Neuronal stem cell (in vitro differentiated cells): ENCODE results near the gene IL17A.

Experiments used
- DNase-seq: peaks from one replicate; pipeline ENCODE4 v3.0.0-alpha.2; 2013; ENCODE audit warnings: low spot score
- H2AFZ ChIP-seq: one replicate; pipeline ENCODE4 v1.6.1; 2013; ENCODE audit warnings: mild to moderate bottlenecking, low read length, inconsistent platforms
- H2AK5ac ChIP-seq: 2 replicates; pipeline ENCODE4 v1.6.1; 2013; ENCODE audit warnings: low read depth, mild to moderate bottlenecking, inconsistent platforms, low read length, moderate library complexity, mixed read lengths
- H2BK120ac ChIP-seq: 2 replicates; pipeline ENCODE4 v1.6.1; 2013; ENCODE audit warnings: low read depth, mild to moderate bottlenecking, inconsistent platforms, low read length, moderate library complexity, mixed read lengths
- H2BK12ac ChIP-seq: one replicate; pipeline ENCODE4 v1.6.1; 2013; ENCODE audit warnings: low read length, inconsistent platforms
- H2BK15ac ChIP-seq: 2 replicates; pipeline ENCODE4 v1.6.1; 2013; ENCODE audit warnings: mild to moderate bottlenecking, low read length, inconsistent platforms, mixed read lengths
- H2BK5ac ChIP-seq: one replicate; pipeline ENCODE4 v1.6.1; 2013; ENCODE audit warnings: inconsistent platforms, mild to moderate bottlenecking, low read length, moderate library complexity
- H3K14ac ChIP-seq: one replicate; pipeline ENCODE4 v1.6.1; 2013; ENCODE audit warnings: low read length, inconsistent platforms
- H3K18ac ChIP-seq: 2 replicates; pipeline ENCODE4 v1.6.1; 2013; ENCODE audit warnings: low read length, inconsistent platforms
- H3K23ac ChIP-seq: 2 replicates; pipeline ENCODE4 v1.6.1; 2013; ENCODE audit warnings: low read depth, mild to moderate bottlenecking, mixed read lengths, low read length, inconsistent platforms; ENCODE audit not compliant: poor library complexity
- H3K27ac ChIP-seq: replicated peaks from 3 replicates; pipeline ENCODE4 v1.5.1; 2013; ENCODE audit warnings: low read length, inconsistent platforms
- H3K27me3 ChIP-seq, 3 experiments: 2 replicates each; pipeline ENCODE4 v1.6.1; 2013; ENCODE audit warnings: low read length in 3 of 3, mild to moderate bottlenecking in 2 of 3, inconsistent platforms in 1 of 3, low read depth in 1 of 3, mixed read lengths in 1 of 3, moderate library complexity in 1 of 3; ENCODE audit not compliant: control insufficient read depth in 3 of 3, insufficient read depth in 3 of 3
- H3K36me3 ChIP-seq, 2 donors: replicated peaks in 1 of 2; 2 replicates each; pipeline ENCODE4 v1.6.1; 2013; ENCODE audit warnings: low read length in 2 of 2; ENCODE audit not compliant: control insufficient read depth in 2 of 2, insufficient read depth in 2 of 2
- H3K4ac ChIP-seq: 2 replicates; pipeline ENCODE4 v1.6.1; 2013; ENCODE audit warnings: inconsistent platforms, mild to moderate bottlenecking, low read length, moderate library complexity
- H3K4me1 ChIP-seq, 2 donors: 1 replicate in 1 of 2; 2 replicates in 1 of 2; pipeline ENCODE4 v1.6.1; 2013; ENCODE audit warnings: low read length in 2 of 2, low read depth in 1 of 2; ENCODE audit not compliant: control insufficient read depth in 2 of 2, insufficient read depth in 1 of 2
- H3K4me2 ChIP-seq: one replicate; pipeline ENCODE4 v1.6.1; 2013; ENCODE audit warnings: mild to moderate bottlenecking, low read length, inconsistent platforms; ENCODE audit not compliant: insufficient read depth, poor library complexity, severe bottlenecking
- H3K4me3 ChIP-seq, 2 donors: 2 replicates each; pipeline ENCODE4 v1.5.1; 2013; ENCODE audit warnings: low read length in 2 of 2, mild to moderate bottlenecking in 2 of 2, inconsistent platforms in 1 of 2, moderate library complexity in 1 of 2
- H3K79me1 ChIP-seq: one replicate; pipeline ENCODE4 v1.6.1; 2013; ENCODE audit warnings: low read depth, mild to moderate bottlenecking, inconsistent platforms, low read length, moderate library complexity
- H3K9ac ChIP-seq: one replicate; pipeline ENCODE4 v1.6.1; 2013; ENCODE audit warnings: mild to moderate bottlenecking, low read depth, low read length, inconsistent platforms; ENCODE audit not compliant: poor library complexity
- H3K9me3 ChIP-seq, 2 donors: replicated peaks in 1 of 2; 2 replicates each; pipeline versions ENCODE3 to v1.6.1; 2013; ENCODE audit warnings: low read length in 2 of 2, mild to moderate bottlenecking in 2 of 2, inconsistent platforms in 1 of 2, low read depth in 1 of 2, mixed read lengths in 1 of 2, moderate library complexity in 1 of 2; ENCODE audit not compliant: control insufficient read depth in 2 of 2, insufficient read depth in 1 of 2
- H4K8ac ChIP-seq: one replicate; pipeline ENCODE4 v1.6.1; 2013; ENCODE audit warnings: low read depth, mild to moderate bottlenecking, inconsistent platforms, low read length, moderate library complexity
- H4K91ac ChIP-seq: one replicate; pipeline ENCODE4 v1.6.1; 2013; ENCODE audit warnings: low read length, low read depth, mild to moderate bottlenecking, inconsistent platforms; ENCODE audit not compliant: poor library complexity
- WGBS, 2 donors: extraction: QIAGEN DNeasy Blood & Tissue Kit; methylation state at CpG; one replicate each; pipeline ENCODE4 v1.1.7; 2013; ENCODE audit warnings: missing lambda C conversion rate in 2 of 2, mixed read lengths in 1 of 2; ENCODE audit not compliant: insufficient read length in 2 of 2, insufficient replicate concordance in 1 of 2; ENCODE audit errors: extremely low coverage in 2 of 2; 5-methylcytosine and 5-hydroxymethylcytosine counted together

IL17A gene

DNA sequence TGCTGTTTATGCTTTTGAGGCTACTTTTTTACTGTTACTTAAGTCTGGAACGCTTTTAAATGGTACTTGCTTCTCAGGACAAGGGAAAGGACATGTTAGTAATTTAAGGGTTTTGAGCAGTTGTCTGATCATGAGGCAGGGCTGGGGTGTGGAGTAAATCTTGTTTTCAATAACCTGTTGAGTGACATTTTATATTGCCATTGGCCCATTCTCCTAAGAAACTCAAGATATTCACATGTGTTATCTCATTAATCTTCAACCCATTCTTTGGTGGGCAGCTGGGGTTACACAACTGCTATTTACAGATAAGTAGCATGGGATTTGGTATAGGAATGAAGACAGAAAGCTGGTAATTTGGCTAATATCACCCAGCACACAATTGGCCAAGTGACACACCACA, 44.6 kb upstream of the IL17A start:
- no peak overlapping the region for H4K8ac ChIP-seq
- H3K18ac ChIP-seq: no peak overlapping the region
- H4K91ac ChIP-seq: no peak overlapping the region
- H3K4ac ChIP-seq: no peak overlapping the region
- no peak overlapping the region for H2BK12ac ChIP-seq
- H3K4me3 ChIP-seq: no peak overlapping the region
- no peak overlapping the region for H2AK5ac ChIP-seq
- no peak for DNase-seq
- H3K79me1 ChIP-seq: no peaks in the 10 kb centered on the region
- peaks cover 0 to 5% of the 10 kb centered on the region in 2 donors for H3K4me1 ChIP-seq
- no CpG with 5 or more reads among the region's 1 CpG for WGBS, 2 donors
- no peak overlapping the region for H3K23ac ChIP-seq
- H2BK5ac ChIP-seq: no peak overlapping the region
- H2AFZ ChIP-seq: no peak overlapping the region
- no peak overlapping the region for H3K4me2 ChIP-seq
- no peaks in the 10 kb centered on the region for H3K36me3 ChIP-seq
- no peaks in the 10 kb centered on the region for H3K9me3 ChIP-seq
- no peak overlapping the region for H2BK15ac ChIP-seq
- no peak overlapping the region for H3K14ac ChIP-seq
- no peak overlapping the region for H2BK120ac ChIP-seq
- H3K27ac ChIP-seq: no peak overlapping the region
- H3K9ac ChIP-seq: no peak overlapping the region
- peaks cover 0 to 24% (median 0%) of the 10 kb centered on the region in 3 experiments for H3K27me3 ChIP-seq

DNA sequence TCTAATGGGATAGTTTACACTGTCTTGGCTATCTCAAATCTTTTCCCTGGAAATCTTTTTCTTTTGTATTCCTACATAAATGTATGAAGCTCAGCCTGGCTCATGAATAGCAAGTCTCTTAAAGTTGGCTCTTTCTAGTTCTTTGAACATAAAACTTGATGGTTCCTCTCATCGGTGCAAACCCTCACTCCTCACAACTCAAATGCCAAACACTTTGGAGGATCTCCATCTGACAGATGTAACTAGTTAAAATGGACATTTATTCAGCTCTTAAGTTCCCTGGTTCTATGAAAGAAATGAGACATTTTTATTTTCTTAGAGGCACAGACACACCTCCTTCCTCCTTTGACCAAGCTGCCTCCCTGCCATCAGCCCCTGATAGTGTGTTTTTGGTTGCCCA, 43.6 kb upstream of the IL17A start:
- no peak overlapping the region for H3K4ac ChIP-seq
- peaks cover 0 to 16% (median 0%) of the 10 kb centered on the region in 3 experiments for H3K27me3 ChIP-seq
- H3K18ac ChIP-seq: no peak overlapping the region
- no peak overlapping the region for H2AK5ac ChIP-seq
- no peak for DNase-seq
- no peaks in the 10 kb centered on the region for H3K36me3 ChIP-seq
- no peak overlapping the region for H3K14ac ChIP-seq
- no peak overlapping the region for H2AFZ ChIP-seq
- no peaks in the 10 kb centered on the region for H3K4me1 ChIP-seq
- H3K27ac ChIP-seq: no peak overlapping the region
- no peak overlapping the region for H3K4me3 ChIP-seq
- H3K9me3 ChIP-seq: no peaks in the 10 kb centered on the region
- H2BK15ac ChIP-seq: no peak overlapping the region
- no peak overlapping the region for H2BK12ac ChIP-seq
- H4K8ac ChIP-seq: no peak overlapping the region
- H3K23ac ChIP-seq: no peak overlapping the region
- H2BK5ac ChIP-seq: no peak overlapping the region
- no peak overlapping the region for H3K4me2 ChIP-seq
- WGBS, 2 donors: no CpG with 5 or more reads among the region's 1 CpG
- no peak overlapping the region for H2BK120ac ChIP-seq
- H3K79me1 ChIP-seq: no peaks in the 10 kb centered on the region
- H3K9ac ChIP-seq: no peak overlapping the region
- H4K91ac ChIP-seq: no peak overlapping the region

DNA sequence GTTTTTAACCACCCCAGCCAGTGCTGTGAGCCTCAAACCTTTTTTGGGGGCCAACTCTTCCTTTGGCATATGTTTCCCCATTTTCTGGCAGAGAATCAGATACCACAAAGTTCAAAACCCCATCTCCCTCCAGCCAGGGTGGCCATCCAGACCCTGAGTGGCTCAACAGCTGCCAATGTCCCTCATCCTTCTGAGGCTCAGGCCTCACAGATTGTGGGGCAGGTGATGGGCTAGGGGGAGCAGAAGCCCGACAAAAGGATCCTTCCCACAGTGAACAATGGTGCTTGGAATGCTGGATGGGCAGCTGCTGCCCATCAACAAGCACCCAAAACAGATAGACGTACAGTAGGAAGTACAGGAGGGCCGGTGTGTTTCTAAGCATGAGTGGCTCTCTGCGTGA, 42.6 kb upstream of the IL17A start:
- no peak overlapping the region for H3K27ac ChIP-seq

DNA sequence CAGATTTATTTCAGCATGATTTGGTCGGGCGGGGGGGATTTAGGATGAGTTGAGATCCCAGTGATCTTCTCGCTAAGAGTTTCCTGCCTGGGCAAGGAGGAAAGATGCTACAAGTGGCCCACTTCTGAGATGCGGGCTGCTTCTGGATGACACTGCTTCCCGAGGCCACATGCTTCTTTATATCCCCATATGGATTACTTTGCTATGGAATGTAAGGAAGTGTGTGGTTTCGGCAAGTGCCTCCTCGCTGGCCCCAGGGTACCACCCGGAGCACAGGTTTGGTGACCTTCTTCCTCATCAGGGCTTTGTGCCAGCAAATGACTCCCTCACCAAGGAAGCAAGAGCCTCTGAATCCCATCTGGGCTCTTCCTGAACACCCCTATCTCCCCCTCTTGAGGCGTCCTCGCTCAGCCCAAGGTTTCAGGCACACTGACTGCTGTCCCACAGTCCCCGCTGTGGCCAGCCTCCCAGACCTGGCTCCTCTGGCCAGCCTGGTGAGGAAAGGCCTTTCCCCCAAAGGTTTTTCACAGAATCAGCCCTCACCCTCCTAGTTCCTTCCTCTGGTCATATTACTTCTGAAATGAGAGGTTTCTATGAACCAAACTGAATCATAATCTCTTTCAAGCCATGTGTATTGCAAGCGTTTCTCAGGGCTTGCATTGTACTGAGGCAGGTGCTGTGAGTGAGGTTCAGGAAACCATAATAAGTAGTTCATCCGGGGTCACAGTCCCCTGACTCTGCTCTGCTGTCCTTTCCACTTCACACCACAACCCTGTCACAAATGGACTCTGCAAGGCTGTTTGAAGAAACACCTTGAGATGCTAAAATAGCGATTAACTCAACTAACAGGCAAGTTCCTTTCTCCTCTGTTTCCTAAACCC, 41.7 kb upstream of the IL17A start:
- Histone ChIP-seq H3K27ac (no peak overlapping the region), H3K36me3 (no peaks in the 10 kb centered on the region), H3K14ac (no peak overlapping the region), H3K27me3 (peaks cover 0 to 7% (median 0%) of the 10 kb centered on the region in 3 experiments), H3K23ac (no peak overlapping the region), H2AK5ac (no peak overlapping the region), H2BK15ac (no peak overlapping the region), H3K4me2 (no peak overlapping the region), H4K8ac (no peak overlapping the region), H3K4me3 (no peak overlapping the region), H3K9ac (no peak overlapping the region), H2BK120ac (no peak overlapping the region), H2BK5ac (no peak overlapping the region), H3K18ac (no peak overlapping the region), H3K4me1 (no peaks in the 10 kb centered on the region), H2BK12ac (no peak overlapping the region), H3K9me3 (no peaks in the 10 kb centered on the region), H3K79me1 (no peaks in the 10 kb centered on the region), H4K91ac (no peak overlapping the region), H2AFZ (no peak overlapping the region), H3K4ac (no peak overlapping the region)
- WGBS, 2 donors: no CpG with 5 or more reads among the region's 14 CpGs
- DNase-seq: no peak

More for the DNA sequence above, 42.6 kb upstream of the IL17A start:
- Histone ChIP-seq H3K9ac (no peak overlapping the region), H2BK5ac (no peak overlapping the region), H3K36me3 (no peaks in the 10 kb centered on the region), H3K9me3 (no peaks in the 10 kb centered on the region), H2AK5ac (no peak overlapping the region), H2BK120ac (no peak overlapping the region), H3K14ac (no peak overlapping the region), H2AFZ (no peak overlapping the region), H4K8ac (no peak overlapping the region), H3K4me1 (no peaks in the 10 kb centered on the region), H3K79me1 (no peaks in the 10 kb centered on the region), H3K18ac (no peak overlapping the region), H4K91ac (no peak overlapping the region), H3K4me2 (no peak overlapping the region), H3K4ac (no peak overlapping the region), H2BK12ac (no peak overlapping the region), H3K27me3 (peaks cover 0 to 8% (median 0%) of the 10 kb centered on the region in 3 experiments), H3K4me3 (no peak overlapping the region), H2BK15ac (no peak overlapping the region), H3K23ac (no peak overlapping the region)
- WGBS, 2 donors: no CpG with 5 or more reads among the region's 4 CpGs
- DNase-seq: no peak
